Adrenal gland (tissue), 12 donors: ENCODE results near the gene THNSL1. TPM values are rescaled to one million over a fixed set of nuclear protein-coding genes. Genes with fewer than 3 reads are reported as not detected.

Source experiments
- DNase-seq, 7 donors: peaks; one replicate each; pipeline ENCODE4 v3.0.0-alpha.2; 2019 to 2020
- H3K27ac ChIP-seq, 5 donors: fragments of 200-600 bp; sonication (generic) in 4 of 5; 1 replicate in 3 of 5; 2 replicates in 2 of 5; pipeline versions ENCODE4 v1.5.1 to v1.8.0; 2016 to 2020; ENCODE audit warnings: mild to moderate bottlenecking in 1 of 5
- H3K27me3 ChIP-seq: fragments of 200-600 bp; 2 replicates; pipeline ENCODE4 v1.8.0; 2021
- H3K36me3 ChIP-seq, 2 donors: fragments of 200-600 bp; replicated peaks in 1 of 2; 1 replicate in 1 of 2; 2 replicates in 1 of 2; pipeline versions ENCODE4 v1.5.1 to v1.8.0; 2018 to 2022
- H3K4me1 ChIP-seq, 2 donors: fragments of 200-600 bp; replicated peaks in 1 of 2; 1 replicate in 1 of 2; 2 replicates in 1 of 2; pipeline versions ENCODE4 v1.5.1 to v1.8.0; 2018 to 2021
- H3K4me3 ChIP-seq, 4 donors: fragments of 200-600 bp; sonication (generic) in 3 of 4; one replicate each; pipeline ENCODE4 v1.5.1; 2016 to 2018
- H3K9me3 ChIP-seq, 3 donors: fragments of 200-600 bp; sonication (generic) in 1 of 3; replicated peaks in 1 of 3; 1 replicate in 2 of 3; 2 replicates in 1 of 3; pipeline versions ENCODE4 v1.5.1 to v1.8.0; 2016 to 2021
- CTCF ChIP-seq, 6 experiments: fragments of 450-650 bp in 4 of 6; fragments of 200-600 bp in 2 of 6; sonication (generic) in 1 of 6; IDR thresholded peaks; 1 replicate in 5 of 6; 2 replicates in 1 of 6; pipeline versions ENCODE4 v1.5.1 to v1.8.0; 2016 to 2021; ENCODE audit warnings: antibody characterized with exemption in 6 of 6, mild to moderate bottlenecking in 2 of 6, moderate library complexity in 1 of 6
- POLR2A ChIP-seq, 2 donors: fragments of 450-650 bp; IDR thresholded peaks; one replicate each; pipeline ENCODE4 v1.6.1; 2017; ENCODE audit warnings: antibody characterized with exemption in 2 of 2, mild to moderate bottlenecking in 2 of 2, moderate library complexity in 1 of 2
- WGBS, 4 donors: extraction: QIAGEN DNeasy Blood & Tissue Kit in 2 of 4; methylation state at CpG; one replicate each; pipeline versions ENCODE4 v1.1.5 to v1.1.7; 2013 to 2017; 5-methylcytosine and 5-hydroxymethylcytosine counted together
- intact Hi-C, 2 donors: fragments of 100-400 bp; cut with DNase I; formaldehyde crosslinking; loops; one replicate each; pipeline versions ENCODE4 v1.14.1 to v1.15.0; 2022 to 2023
- polyA plus RNA-seq, 3 donors: library from polyadenylated mRNA; stranded (reverse); fragments of 200-250 nt in 2 of 3; fragments of 350-450 nt in 1 of 3; fragmentation: Illumina TruSeq in 1 of 3; extraction: RNeasy Lipid Tissue Mini Kit (QIAGEN cat#74804) in 1 of 3; gene quantifications; one replicate each; pipeline ENCODE4 v1.2.3, GENCODE V29; 2013 to 2014
- total RNA-seq, 9 donors: library from RNA; depleted of rRNA in 4 of 9; stranded (reverse); fragments of >200 nt in 4 of 9; fragments of 120-200 nt in 1 of 9; fragmentation: NEBNext Ultra II Directional in 1 of 9; extraction: Animal tissue kit (Norgen Biotek cat#: 25700) in 1 of 9; gene quantifications; one replicate each; pipeline versions ENCODE4 v1.1.0 to v1.2.4, GENCODE V29; 2013 to 2023
- donor health status: healthy with polysubstance abuse.
- donor health status: Bipolar disorder and iron deficiency.
- donor health status: DM: yes; HTN: yes; CAD: no.
- donor health status: DM: no; HTN: no; CAD: no.
- donor health status: DM: no; HTN: no; CAD: no.
- donor health status: DM: yes; HTN: yes; CAD: no.

The THNSL1 gene
- total and polyA plus RNA-seq, 12 donors: 3.3 to 14.9 (median 5.3) TPM

- H3K27me3 ChIP-seq: no peaks in the 10 kb centered on the region
- H3K9me3 ChIP-seq: no peaks in the 10 kb centered on the region
- intact Hi-C loops: no loop called here
- TF ChIP-seq CTCF (IDR thresholded peaks at IDR 0.05): no peak
- TF ChIP-seq POLR2A (IDR thresholded peaks at IDR 0.05): no peak
- H3K4me1 ChIP-seq: no peaks in the 10 kb centered on the region
- H3K27ac ChIP-seq: no peak overlapping the region
- H3K4me3 ChIP-seq: no peak overlapping the region
- WGBS, 4 donors: 62 to 68% (median 64%) methylated on average over 2 of the region's 2 CpGs
- DNase-seq: no peak
- H3K36me3 ChIP-seq: no peaks in the 10 kb centered on the region
Measured at GRCh38 chr10:25038325-25038724, 21.9 kb downstream of the THNSL1 start.

GRCh38 chr10:25039531-25039930 lies 23.1 kb downstream of the THNSL1 start:
- Histone ChIP-seq H3K4me1 (no peaks in the 10 kb centered on the region), H3K4me3 (no peak overlapping the region), H3K9me3 (no peaks in the 10 kb centered on the region), H3K27ac (no peak overlapping the region), H3K36me3 (no peaks in the 10 kb centered on the region), H3K27me3 (no peaks in the 10 kb centered on the region)
- DNase-seq: no peak
- intact Hi-C loops: no loop called here
- no peak for TF ChIP-seq POLR2A (IDR thresholded peaks at IDR 0.05)
- no peak for TF ChIP-seq CTCF (IDR thresholded peaks at IDR 0.05)

- no peak overlapping the region for H3K4me3 ChIP-seq
- 79 to 90% (median 81%) methylated on average over 1 of the region's 1 CpG for WGBS, 4 donors
- intact Hi-C loops: no loop called here
Measured at GRCh38 chr10:25046641-25047040, 30.2 kb downstream of the THNSL1 start.

GRCh38 chr10:25047088-25047487 lies 30.7 kb downstream of the THNSL1 start:
- no peaks in the 10 kb centered on the region for H3K4me1 ChIP-seq
- H3K27me3 ChIP-seq: no peaks in the 10 kb centered on the region
- no peak overlapping the region for H3K27ac ChIP-seq
- H3K9me3 ChIP-seq: no peaks in the 10 kb centered on the region
- DNase-seq: peak in 2 of 7 donors; percentile 23 to 65
- H3K36me3 ChIP-seq: no peaks in the 10 kb centered on the region
- no peak overlapping the region for H3K4me3 ChIP-seq
- TF ChIP-seq CTCF (IDR thresholded peaks at IDR 0.05) (no peak), POLR2A (IDR thresholded peaks at IDR 0.05) (no peak)
- intact Hi-C loops: no loop called here
- 39 to 51% (median 46%) methylated on average over 2 of the region's 2 CpGs for WGBS, 4 donors

More at GRCh38 chr10:25046641-25047040, 30.2 kb downstream of the THNSL1 start:
- no peaks in the 10 kb centered on the region for H3K27me3 ChIP-seq
- no peak for DNase-seq
- H3K9me3 ChIP-seq: no peaks in the 10 kb centered on the region
- TF ChIP-seq CTCF (IDR thresholded peaks at IDR 0.05): no peak
- TF ChIP-seq POLR2A (IDR thresholded peaks at IDR 0.05): no peak
- no peaks in the 10 kb centered on the region for H3K4me1 ChIP-seq
- no peak overlapping the region for H3K27ac ChIP-seq
- no peaks in the 10 kb centered on the region for H3K36me3 ChIP-seq
